ENCODE measurements around the gene C1QTNF12.

DNA sequence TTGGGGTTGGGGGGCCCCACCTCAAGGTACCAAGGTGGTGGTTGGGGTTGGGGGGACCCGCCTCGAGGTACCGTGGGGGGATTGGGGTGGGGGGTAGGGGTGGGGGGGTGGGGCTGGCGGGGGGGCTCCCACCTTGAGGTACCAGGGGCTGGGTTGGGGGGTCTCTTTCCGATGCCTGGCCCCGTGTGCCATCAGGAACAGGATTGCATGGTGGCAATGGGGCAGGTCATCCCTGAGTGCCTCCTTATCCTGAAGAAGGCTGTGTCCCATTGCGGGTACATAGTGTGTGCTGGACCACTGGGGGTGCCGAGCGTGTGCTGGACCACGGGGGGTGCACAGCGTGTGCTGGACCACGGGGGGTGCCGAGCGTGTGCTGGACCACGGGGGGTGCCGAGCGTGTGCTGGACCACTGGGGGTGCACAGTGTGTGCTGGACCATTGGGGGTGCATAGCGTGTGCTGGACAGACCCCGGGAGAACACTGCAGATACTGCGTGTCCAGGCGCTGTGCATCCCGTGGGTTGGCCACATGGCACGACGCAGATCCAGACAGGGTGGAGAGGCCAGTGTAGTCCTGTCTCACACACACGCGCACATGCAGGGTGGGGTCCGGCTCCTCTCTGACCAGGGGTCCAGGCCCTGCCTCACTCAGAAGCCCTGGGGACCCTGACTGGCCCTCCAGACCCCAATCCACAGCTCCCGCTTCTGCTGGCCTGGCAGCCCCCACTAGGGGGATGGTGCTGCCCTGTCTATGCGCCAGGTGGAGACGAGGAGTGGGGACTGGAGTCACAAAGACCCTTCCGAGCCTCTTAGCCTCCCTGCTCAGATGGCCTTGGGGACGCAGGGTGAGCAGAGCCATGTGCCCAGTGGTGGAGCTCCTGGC is 37.9 kb upstream of the C1QTNF12 start:
- TF ChIP-seq CTCF (IDR thresholded peaks at IDR 0.05; ENCODE audit: low read length) (no peak), EZH2 (optimal IDR thresholded peaks at IDR 0.05; ENCODE audit: low read depth, low read length) (no peak), EZH2phosphoT487 (IDR thresholded peaks at IDR 0.05; ENCODE audit: low read length) (no peak)

Data from MM.1S (cell line).